Osteocyte (in vitro differentiated cells): ENCODE measurements around the gene XPO1. TPM values are rescaled to one million over a fixed set of nuclear protein-coding genes. Genes with fewer than 3 reads are reported as not detected.

Experiments
- DNase-seq: peaks from one replicate; pipeline ENCODE4 v3.0.0; 2021; ENCODE audit warnings: mixed read lengths; ENCODE audit not compliant: unreplicated experiment; ENCODE audit errors: extremely low spot score
- H3K27ac Mint-ChIP-seq: one replicate; pipeline ENCODE4 v1.8.0; 2021; ENCODE audit warnings: mild to moderate bottlenecking, mixed read lengths; ENCODE audit not compliant: unreplicated experiment
- H3K27me3 Mint-ChIP-seq: one replicate; pipeline ENCODE4 v1.8.0; 2021; ENCODE audit warnings: mixed read lengths; ENCODE audit not compliant: unreplicated experiment
- H3K36me3 Mint-ChIP-seq: one replicate; pipeline ENCODE4 v1.8.0; 2021; ENCODE audit warnings: mixed read lengths; ENCODE audit not compliant: unreplicated experiment
- H3K4me1 Mint-ChIP-seq: one replicate; pipeline ENCODE4 v1.8.0; 2021; ENCODE audit warnings: mixed read lengths; ENCODE audit not compliant: unreplicated experiment
- H3K4me3 Mint-ChIP-seq: one replicate; pipeline ENCODE4 v1.8.0; 2021; ENCODE audit warnings: mild to moderate bottlenecking, moderate library complexity, mixed read lengths; ENCODE audit not compliant: unreplicated experiment
- H3K9me3 Mint-ChIP-seq: one replicate; pipeline ENCODE4 v1.8.0; 2021; ENCODE audit warnings: mixed read lengths; ENCODE audit not compliant: unreplicated experiment
- total RNA-seq: library from RNA; stranded (reverse); gene quantifications from 2 replicates; pipeline ENCODE4 v1.2.1, GENCODE V29; 2021
- TF ChIP-seq, protein P1 (sequence below): fragments of 200-600 bp; sonication (generic); IDR thresholded peaks from 2 replicates; pipeline ENCODE4 v1.5.0; 2021; ENCODE audit warnings: antibody characterized with exemption, mild to moderate bottlenecking, moderate library complexity

Gene XPO1
- total RNA-seq, 1 donor from 2014 or later: 129 TPM

DNA sequence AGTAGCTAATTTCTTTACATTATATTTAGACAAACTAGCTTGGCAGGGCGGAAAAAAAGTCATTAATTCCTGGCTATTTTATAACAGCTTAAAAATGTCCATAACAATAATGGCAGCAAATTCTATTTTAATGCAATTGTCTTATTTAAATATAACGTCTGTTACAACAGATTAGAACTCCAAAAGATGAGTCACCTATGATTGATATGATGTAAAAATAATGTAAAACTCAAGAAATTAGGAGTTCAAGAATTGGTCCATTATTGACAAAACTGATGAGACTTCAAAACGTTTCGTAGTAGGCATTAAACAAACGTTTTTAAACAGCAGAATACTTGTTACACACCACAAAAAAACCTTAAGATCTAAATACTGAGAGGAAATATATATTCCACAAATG is 2.7 kb downstream of the XPO1 start:
- peaks cover 38% of the 10 kb centered on the region for H3K4me1 Mint-ChIP-seq
- peak overlapping the region; percentile 99 for H3K27ac Mint-ChIP-seq
- TF ChIP-seq, protein P1, sequence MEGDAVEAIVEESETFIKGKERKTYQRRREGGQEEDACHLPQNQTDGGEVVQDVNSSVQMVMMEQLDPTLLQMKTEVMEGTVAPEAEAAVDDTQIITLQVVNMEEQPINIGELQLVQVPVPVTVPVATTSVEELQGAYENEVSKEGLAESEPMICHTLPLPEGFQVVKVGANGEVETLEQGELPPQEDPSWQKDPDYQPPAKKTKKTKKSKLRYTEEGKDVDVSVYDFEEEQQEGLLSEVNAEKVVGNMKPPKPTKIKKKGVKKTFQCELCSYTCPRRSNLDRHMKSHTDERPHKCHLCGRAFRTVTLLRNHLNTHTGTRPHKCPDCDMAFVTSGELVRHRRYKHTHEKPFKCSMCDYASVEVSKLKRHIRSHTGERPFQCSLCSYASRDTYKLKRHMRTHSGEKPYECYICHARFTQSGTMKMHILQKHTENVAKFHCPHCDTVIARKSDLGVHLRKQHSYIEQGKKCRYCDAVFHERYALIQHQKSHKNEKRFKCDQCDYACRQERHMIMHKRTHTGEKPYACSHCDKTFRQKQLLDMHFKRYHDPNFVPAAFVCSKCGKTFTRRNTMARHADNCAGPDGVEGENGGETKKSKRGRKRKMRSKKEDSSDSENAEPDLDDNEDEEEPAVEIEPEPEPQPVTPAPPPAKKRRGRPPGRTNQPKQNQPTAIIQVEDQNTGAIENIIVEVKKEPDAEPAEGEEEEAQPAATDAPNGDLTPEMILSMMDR: no peak
- no peaks in the 10 kb centered on the region for H3K27me3 Mint-ChIP-seq
- peak overlapping the region; percentile 82 for H3K4me3 Mint-ChIP-seq
- H3K36me3 Mint-ChIP-seq: no peaks in the 10 kb centered on the region
- no peaks in the 10 kb centered on the region for H3K9me3 Mint-ChIP-seq
- DNase-seq: no peak

DNA sequence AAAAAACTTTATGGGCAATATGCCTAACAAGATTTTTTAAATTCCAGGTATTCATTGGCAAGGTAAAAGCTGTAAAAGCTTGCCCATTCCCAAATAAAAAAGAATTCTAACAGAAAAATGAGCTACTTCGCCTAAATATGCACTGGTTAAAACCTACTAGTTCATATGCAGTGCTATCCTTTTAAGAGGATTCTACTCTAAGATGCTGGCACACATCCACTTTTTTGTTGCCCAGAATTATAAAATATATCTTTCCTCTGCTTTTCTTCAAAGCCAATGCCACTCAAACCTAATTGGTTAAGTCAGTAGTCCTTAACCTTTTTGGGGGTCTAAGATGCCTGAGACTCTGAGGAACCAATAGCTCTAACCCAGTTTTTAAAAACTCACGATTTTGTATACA is 3.2 kb downstream of the XPO1 start:
- Mint-ChIP-seq H3K9me3 (no peaks in the 10 kb centered on the region), H3K4me1 (peaks cover 43% of the 10 kb centered on the region), H3K27me3 (no peaks in the 10 kb centered on the region), H3K4me3 (peak overlapping the region; percentile 82), H3K27ac (peak overlapping the region; percentile 99), H3K36me3 (no peaks in the 10 kb centered on the region)
- TF ChIP-seq, protein P1: no peak
- no peak for DNase-seq

- Mint-ChIP-seq H3K4me1 (peaks cover 48% of the 10 kb centered on the region), H3K36me3 (peaks cover 10% of the 10 kb centered on the region), H3K27me3 (no peaks in the 10 kb centered on the region), H3K9me3 (no peaks in the 10 kb centered on the region), H3K27ac (no peak overlapping the region), H3K4me3 (no peak overlapping the region)
- TF ChIP-seq, protein P1: no peak
- no peak for DNase-seq
These were observed 7.4 kb downstream of the XPO1 start for GRCh38 chr2:61530749-61531148.

DNA sequence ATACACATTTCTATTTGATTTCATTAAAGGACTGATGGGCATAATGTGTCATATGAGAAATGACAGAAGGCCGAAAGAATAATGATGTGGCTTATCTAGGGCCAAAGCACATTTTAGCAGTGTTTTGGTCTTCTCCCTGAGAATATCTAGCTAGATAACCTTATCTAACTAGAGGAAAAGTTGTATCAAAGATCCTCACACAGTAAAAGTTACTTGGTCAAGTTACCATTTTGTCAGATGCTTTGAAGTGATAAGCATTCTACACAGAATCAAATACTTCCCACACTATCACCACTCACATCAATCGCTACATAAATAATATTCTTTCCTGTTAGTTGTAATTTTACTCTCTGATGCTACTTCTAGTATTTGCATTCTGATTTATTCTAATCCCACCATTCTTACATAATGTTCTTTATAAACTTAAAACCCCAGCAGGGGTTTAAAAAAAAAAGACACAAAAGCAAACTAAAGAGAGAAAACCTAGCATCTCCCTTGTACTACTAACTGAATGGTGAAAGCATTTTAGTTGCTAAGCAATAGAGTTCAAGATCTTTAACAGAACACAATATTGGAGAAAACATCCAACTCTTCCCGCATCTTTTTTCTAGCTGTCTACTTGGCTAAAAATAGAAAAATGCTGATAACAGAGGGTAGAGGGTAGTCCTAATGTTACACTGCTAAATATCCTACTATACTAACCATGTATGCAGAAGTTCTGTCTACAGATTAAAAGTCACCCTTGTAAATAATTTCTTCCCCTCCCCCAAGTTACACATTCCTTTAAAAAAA is 8.0 kb downstream of the XPO1 start:
- no peak for DNase-seq
- H3K4me1 Mint-ChIP-seq: peaks cover 45% of the 10 kb centered on the region
- H3K4me3 Mint-ChIP-seq: no peak overlapping the region

DNA sequence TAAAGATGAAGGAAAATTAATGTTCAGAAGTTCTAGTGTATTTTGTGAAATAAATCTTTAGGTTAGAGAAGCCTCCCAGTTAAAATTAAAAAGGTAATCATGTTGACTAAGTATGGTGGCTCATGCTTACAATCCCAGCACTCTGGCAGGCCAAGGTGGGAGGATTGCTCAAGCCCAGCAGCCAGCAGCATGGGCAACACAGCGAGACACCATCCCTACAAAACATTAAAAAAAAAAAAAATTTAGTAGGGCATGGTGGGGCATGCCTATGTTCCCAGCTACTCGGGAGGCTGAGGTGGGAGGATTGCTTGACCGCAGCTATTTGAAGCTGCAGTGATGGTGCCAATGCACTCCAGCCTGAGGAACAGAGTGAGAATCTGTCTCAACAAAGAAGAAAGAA is 17.9 kb downstream of the XPO1 start:
- H3K27ac Mint-ChIP-seq: peak overlapping the region; percentile 41
- no peak overlapping the region for H3K4me3 Mint-ChIP-seq
- no peaks in the 10 kb centered on the region for H3K27me3 Mint-ChIP-seq
- no peaks in the 10 kb centered on the region for H3K9me3 Mint-ChIP-seq
- TF ChIP-seq, protein P1: no peak
- peaks cover 9% of the 10 kb centered on the region for H3K4me1 Mint-ChIP-seq
- H3K36me3 Mint-ChIP-seq: peaks cover 36% of the 10 kb centered on the region
- DNase-seq: no peak

More for the DNA sequence above, 8.0 kb downstream of the XPO1 start:
- TF ChIP-seq, protein P1: no peak
- peak overlapping the region; percentile 48 for H3K27ac Mint-ChIP-seq
- H3K9me3 Mint-ChIP-seq: no peaks in the 10 kb centered on the region
- H3K27me3 Mint-ChIP-seq: no peaks in the 10 kb centered on the region
- H3K36me3 Mint-ChIP-seq: peaks cover 10% of the 10 kb centered on the region
